ENCODE data around the gene TRIM8. TPM values are rescaled to one million over a fixed set of nuclear protein-coding genes. Genes with fewer than 3 reads are reported as not detected.

TRIM8 gene
- total and polyA plus RNA-seq, 2 of the 4 experiments (the other 2 are of a cell fraction): 25.5 to 126 TPM

- Histone ChIP-seq H4K20me1 (ENCODE audit: insufficient read depth, low read length) (no peaks in the 10 kb centered on the region), H3K9me1 (ENCODE audit: insufficient read depth, low read length) (peaks cover 21% of the 10 kb centered on the region; the same call in 1 of the 2 replicates), H3K9me3 (ENCODE audit: control insufficient read depth, insufficient read depth, low read length) (no peaks in the 10 kb centered on the region), H3K56ac (ENCODE audit: extremely low read depth, insufficient read depth, low read length) (no peak overlapping the region), H3K14ac (replicated peaks; ENCODE audit: low read depth, low read length) (no peak overlapping the region), H3K23ac (ENCODE audit: low read depth, low read length) (no peak overlapping the region), H3K4ac (ENCODE audit: low read depth, low read length) (no peak overlapping the region), H3K27ac (ENCODE audit: insufficient read depth, low read length) (no peak overlapping the region), H2BK15ac (ENCODE audit: low read depth, low read length) (no peak overlapping the region), H4K91ac (ENCODE audit: insufficient read depth, low read depth, low read length) (no peak overlapping the region), H2BK5ac (ENCODE audit: low read depth, low read length, poor library complexity, severe bottlenecking) (no peak overlapping the region), H3K4me1 (ENCODE audit: control insufficient read depth, insufficient read depth, low read length) (peaks cover 14% of the 10 kb centered on the region), H2AK9ac (replicated peaks; ENCODE audit: low read depth, low read length, poor library complexity) (no peak overlapping the region), H2AFZ (replicated peaks; ENCODE audit: low read length, poor library complexity) (no peak overlapping the region), H2BK120ac (ENCODE audit: low read depth, low read length) (no peak overlapping the region), H3K79me1 (ENCODE audit: low read depth in 1 of 2, low read length in 2 of 2) (peaks cover 0 to 22% of the 10 kb centered on the region in 2 experiments; a peak in 2 of 4 replicates), H2AK5ac (ENCODE audit: low read depth, low read length) (no peak overlapping the region), H4K5ac (ENCODE audit: low read depth, low read length) (no peak overlapping the region), H3K4me2 (ENCODE audit: low read depth, low read length) (no peak overlapping the region), H3K18ac (ENCODE audit: low read depth, low read length) (no peak overlapping the region), H3K9ac (ENCODE audit: low read depth, low read length) (no peak overlapping the region), H2BK20ac (ENCODE audit: low read depth, low read length) (no peak overlapping the region), H4K8ac (ENCODE audit: low read depth in 2 of 2, low read length in 2 of 2) (no peak overlapping the region), H3K36me3 (ENCODE audit: control insufficient read depth, insufficient read depth, low read length) (peaks cover 34% of the 10 kb centered on the region), H3K27me3 (ENCODE audit: control insufficient read depth, insufficient read depth, low read length) (no peaks in the 10 kb centered on the region), H3K4me3 (ENCODE audit: insufficient read depth, low read depth, low read length) (no peak overlapping the region)
- intact Hi-C loops (cut with micrococcal nuclease) (no loop called here), dilution Hi-C loops (cut with HindIII; ENCODE audit: low sequenced_read_pairs, unreplicated experiment) (no loop called here), in situ Hi-C loops (cut with MboI; ENCODE audit: low sequenced_read_pairs) (no loop called here)
- WGBS, 2 experiments (ENCODE audit: extremely low coverage in 2 of 2, insufficient read length in 1 of 2): 91% methylated on average over 6 of the region's 8 CpGs; no CpG with 5 or more reads in 1 of the 2 experiments
- peak; percentile 55 for DNase-seq
- ChIA-PET POLR2A (ENCODE audit: unreplicated experiment) (interaction anchor here (0.5 kb wide), 1 partner anchor 140 kb away, joined by 3 read pairs; no protein-coding TSS in a partner anchor), CTCF (interaction anchor here (0.7 to 1.1 kb wide), 2 partner anchors 10 to 19 kb away, joined by 3 read pairs; no protein-coding TSS in a partner anchor)
- BruUV-seq (replicated peaks): no TSS peak
- ATAC-seq (ENCODE audit: low read depth): no peak
- TF ChIP-seq NFE2L2 (IDR thresholded peaks at IDR 0.05; ENCODE audit: low read depth, low read length) (no peak), SMC3 (IDR thresholded peaks at IDR 0.05; ENCODE audit: low read depth, low read length) (no peak), MXI1 (IDR thresholded peaks at IDR 0.05; ENCODE audit: borderline replicate concordance, low read depth, low read length) (no peak), BHLHE40 (IDR thresholded peaks at IDR 0.05; ENCODE audit: low read depth, low read length) (no peak), CTCF (conservative IDR thresholded peaks at IDR 0.05; ENCODE audit: low read depth, low read length) (no peak), FOS (IDR thresholded peaks at IDR 0.05; ENCODE audit: low read depth, low read length) (no peak), ELK1 (IDR thresholded peaks at IDR 0.05; ENCODE audit: borderline replicate concordance, low read depth, low read length) (no peak), MAFK (IDR thresholded peaks at IDR 0.05; ENCODE audit: low read depth, low read length) (no peak), CHD1 (IDR thresholded peaks at IDR 0.05; ENCODE audit: low read depth, low read length) (no peak), RCOR1 (IDR thresholded peaks at IDR 0.05; ENCODE audit: insufficient replicate concordance, low read length) (no peak), MAZ (IDR thresholded peaks at IDR 0.05; ENCODE audit: borderline replicate concordance, low read depth, low read length) (no peak), RAD21 (IDR thresholded peaks at IDR 0.05; ENCODE audit: low read length) (no peak), RFX5 (IDR thresholded peaks at IDR 0.05; ENCODE audit: low read depth, low read length) (no peak), POLR2A (IDR thresholded peaks at IDR 0.05; ENCODE audit: low read depth, low read length) (no peak), CEBPB (IDR thresholded peaks at IDR 0.05; ENCODE audit: low read depth, low read length) (no peak)
- TF ChIP-seq, protein P1, sequence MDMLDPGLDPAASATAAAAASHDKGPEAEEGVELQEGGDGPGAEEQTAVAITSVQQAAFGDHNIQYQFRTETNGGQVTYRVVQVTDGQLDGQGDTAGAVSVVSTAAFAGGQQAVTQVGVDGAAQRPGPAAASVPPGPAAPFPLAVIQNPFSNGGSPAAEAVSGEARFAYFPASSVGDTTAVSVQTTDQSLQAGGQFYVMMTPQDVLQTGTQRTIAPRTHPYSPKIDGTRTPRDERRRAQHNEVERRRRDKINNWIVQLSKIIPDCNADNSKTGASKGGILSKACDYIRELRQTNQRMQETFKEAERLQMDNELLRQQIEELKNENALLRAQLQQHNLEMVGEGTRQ (IDR thresholded peaks at IDR 0.05; ENCODE audit: low read depth, low read length): no peak
These were observed 30.5 kb upstream of the TRIM8 start for GRCh38 chr10:102613785-102614184.
